ENCODE results near the gene GSAP. TPM values are rescaled to one million over a fixed set of nuclear protein-coding genes. Genes with fewer than 3 reads are reported as not detected.
A peak's percentile ranks its signal among the peaks of the same experiment; 100 is the strongest.

The GSAP gene
- total and polyA plus RNA-seq, 2 of the 4 experiments (the other 2 are of a cell fraction), result 1.6 to 1.8 TPM

- TF ChIP-seq MAFK (IDR thresholded peaks at IDR 0.05; ENCODE audit: low read depth, low read length) (no peak), CHD1 (IDR thresholded peaks at IDR 0.05; ENCODE audit: low read depth, low read length) (no peak), NFE2L2 (IDR thresholded peaks at IDR 0.05; ENCODE audit: low read depth, low read length) (no peak), FOS (IDR thresholded peaks at IDR 0.05; ENCODE audit: low read depth, low read length) (no peak), MXI1 (IDR thresholded peaks at IDR 0.05; ENCODE audit: borderline replicate concordance, low read depth, low read length) (no peak), RAD21 (IDR thresholded peaks at IDR 0.05; ENCODE audit: low read length) (no peak)
These were observed 86.5 kb downstream of the GSAP start (continued) for GRCh38 chr7:77329466-77330168.

- Histone ChIP-seq H2AFZ (replicated peaks; ENCODE audit: low read length, poor library complexity) (no peak overlapping the region), H3K79me1 (ENCODE audit: low read depth in 1 of 2, low read length in 2 of 2) (0 out of 4 replicates have a peak, but pooled peaks cover 0 to 4% of the 10 kb centered on the region in 2 experiments), H2AK9ac (replicated peaks; ENCODE audit: low read depth, low read length, poor library complexity) (no peak overlapping the region), H2BK120ac (ENCODE audit: low read depth, low read length) (no peak overlapping the region), H4K5ac (ENCODE audit: low read depth, low read length) (no peak overlapping the region), H3K4me3 (ENCODE audit: insufficient read depth, low read depth, low read length) (no peak overlapping the region), H3K56ac (ENCODE audit: extremely low read depth, insufficient read depth, low read length) (peak overlapping the region; percentile 19; the same call in 1 of the 2 replicates), H3K9me1 (ENCODE audit: insufficient read depth, low read length) (peaks cover 26% of the 10 kb centered on the region), H3K4me2 (ENCODE audit: low read depth, low read length) (no peak overlapping the region), H3K27me3 (ENCODE audit: control insufficient read depth, insufficient read depth, low read length) (no peaks in the 10 kb centered on the region), H3K18ac (ENCODE audit: low read depth, low read length) (peak overlapping the region; percentile 50; the same call in 1 of the 2 replicates), H3K4me1 (ENCODE audit: control insufficient read depth, insufficient read depth, low read length) (peaks cover 29% of the 10 kb centered on the region), H3K14ac (replicated peaks; ENCODE audit: low read depth, low read length) (no peak overlapping the region), H3K36me3 (ENCODE audit: control insufficient read depth, insufficient read depth, low read length) (no peaks in the 10 kb centered on the region), H2AK5ac (ENCODE audit: low read depth, low read length) (no peak overlapping the region), H2BK15ac (ENCODE audit: low read depth, low read length) (no peak overlapping the region), H2BK5ac (ENCODE audit: low read depth, low read length, poor library complexity, severe bottlenecking) (peak overlapping the region; percentile 86), H3K4ac (ENCODE audit: low read depth, low read length) (no peak overlapping the region; the same call in 1 of the 2 replicates), H3K9ac (ENCODE audit: low read depth, low read length) (no peak overlapping the region; the same call in 1 of the 2 replicates), H4K20me1 (ENCODE audit: insufficient read depth, low read length) (no peaks in the 10 kb centered on the region), H2BK20ac (ENCODE audit: low read depth, low read length) (peak overlapping the region; percentile 69; the same call in 1 of the 2 replicates), H3K9me3 (ENCODE audit: control insufficient read depth, insufficient read depth, low read length) (no peaks in the 10 kb centered on the region), H3K27ac (ENCODE audit: insufficient read depth, low read length) (no peak overlapping the region), H4K91ac (ENCODE audit: insufficient read depth, low read depth, low read length) (no peak overlapping the region; the same call in 1 of the 2 replicates), H3K23ac (ENCODE audit: low read depth, low read length) (no peak overlapping the region), H4K8ac (ENCODE audit: low read depth in 2 of 2, low read length in 2 of 2) (peak overlapping the region; percentile 59 to 70; a peak in 1 of 4 replicates)
- intact Hi-C loops (cut with micrococcal nuclease) (no loop called here), dilution Hi-C loops (cut with HindIII; ENCODE audit: low sequenced_read_pairs, unreplicated experiment) (no loop called here), in situ Hi-C loops (cut with MboI; ENCODE audit: low sequenced_read_pairs) (loop anchor here (5.0 kb wide), 1 partner anchor 81 kb away; no protein-coding TSS in a partner anchor)
- no TSS peak for BruUV-seq (replicated peaks)
- DNase-seq (peak; percentile 46), ATAC-seq (ENCODE audit: low read depth) (no peak)
- peak; percentile 53; the same call in 1 of the 2 replicates for TF ChIP-seq FOS (IDR thresholded peaks at IDR 0.05; ENCODE audit: low read depth, low read length)
- no peak for TF ChIP-seq RFX5 (IDR thresholded peaks at IDR 0.05; ENCODE audit: low read depth, low read length)
- ChIA-PET POLR2A (ENCODE audit: unreplicated experiment) (interaction anchor here (0.7 kb wide), 1 partner anchor 85 kb away, joined by 10 read pairs; no protein-coding TSS in a partner anchor), CTCF (interaction anchor here (0.7 to 1.8 kb wide), 2 partner anchors 81 to 263 kb away, joined by 3 to 6 read pairs; no protein-coding TSS in a partner anchor)
- WGBS, 2 experiments (ENCODE audit: extremely low coverage in 2 of 2, insufficient read length in 1 of 2), result no CpG with 5 or more reads among the region's 1 CpG
These were observed 87.5 kb downstream of the GSAP start for GRCh38 chr7:77328669-77329068.

Measured in IMR-90 (cell line).